Measurements from ENCODE around the gene CTU2. TPM values are rescaled to one million over a fixed set of nuclear protein-coding genes. Genes with fewer than 3 reads are reported as not detected.
A peak's percentile ranks its signal among the peaks of the same experiment; 100 is the strongest.

Gene CTU2
- total RNA-seq, 2 donors from 2014 or later = 22.4 to 33.6 TPM

DNA sequence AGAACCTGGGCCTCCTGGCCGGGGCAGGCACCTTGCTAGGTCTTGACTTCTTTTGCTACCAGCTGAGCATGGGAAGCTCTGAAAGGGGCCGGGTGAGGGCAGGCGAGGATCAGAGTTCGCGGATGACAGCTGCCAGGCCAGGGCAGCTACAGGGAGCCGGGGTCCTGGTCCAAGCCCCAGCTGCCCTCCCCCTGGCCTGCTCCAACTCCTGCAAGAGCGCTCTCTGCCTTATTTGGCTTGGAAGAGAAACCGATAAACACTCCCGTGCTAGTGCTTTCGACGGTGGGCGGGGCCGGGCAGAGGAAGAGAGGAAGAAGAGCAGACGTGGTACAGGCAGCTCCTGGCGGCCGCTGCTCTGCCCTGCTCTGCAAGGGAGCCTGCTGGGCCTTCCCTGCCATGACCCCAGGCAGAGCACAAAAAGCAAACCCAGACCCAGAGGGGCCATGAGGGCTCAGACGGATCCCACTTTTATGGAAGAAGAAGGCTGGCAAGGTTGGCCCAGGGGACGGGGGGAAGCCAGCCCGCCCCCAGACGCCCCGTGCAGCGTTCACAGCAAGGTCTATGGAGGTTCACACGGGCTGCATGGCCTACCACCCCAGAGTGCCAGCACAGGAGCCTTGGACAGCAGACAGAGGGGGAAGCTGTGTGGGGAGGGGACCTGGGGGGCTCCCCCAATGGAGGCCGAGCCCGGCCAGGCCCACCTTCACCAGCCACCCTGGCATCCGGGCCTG, 53.1 kb downstream of the CTU2 start:
- Mint-ChIP-seq H3K27me3 (no peaks in the 10 kb centered on the region), H3K4me1 (peaks cover 21% of the 10 kb centered on the region), H3K4me3 (peak overlapping the region; percentile 86), H3K36me3 (ENCODE audit: low read depth) (no peaks in the 10 kb centered on the region), H3K27ac (peak overlapping the region; percentile 86)
- H3K9me3 ChIP-seq (ENCODE audit: control insufficient read depth, low read length, poor library complexity, severe bottlenecking) = no peaks in the 10 kb centered on the region
- ATAC-seq (peak; percentile 84), DNase-seq (peak; percentile 24 to 61 (median 47))

DNA sequence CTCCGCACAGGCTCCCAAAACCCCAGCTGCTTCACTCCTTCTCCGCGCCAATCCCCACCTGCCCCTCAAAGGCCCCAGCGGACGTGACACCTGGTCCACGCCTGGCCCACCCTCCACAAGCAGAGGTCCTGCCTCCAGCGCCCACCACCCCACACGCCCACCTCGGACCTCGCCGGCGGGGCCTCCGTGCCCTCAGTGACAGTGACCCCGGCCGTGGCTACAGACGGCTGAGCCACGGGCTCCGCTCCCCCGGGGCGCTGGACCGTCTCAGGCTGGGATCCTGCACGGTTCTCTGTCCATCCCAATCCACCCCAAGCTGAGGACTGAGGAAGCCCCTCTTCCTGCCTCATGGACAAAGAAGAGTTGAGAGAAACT, 53.7 kb downstream of the CTU2 start:
- DNase-seq (no peak), ATAC-seq (no peak)
- H3K4me3 Mint-ChIP-seq = no peak overlapping the region
- H3K36me3 Mint-ChIP-seq (ENCODE audit: low read depth) = no peaks in the 10 kb centered on the region
- H3K9me3 ChIP-seq (ENCODE audit: control insufficient read depth, low read length, poor library complexity, severe bottlenecking) = no peaks in the 10 kb centered on the region
- peak overlapping the region; percentile 86 for H3K27ac Mint-ChIP-seq
- no peaks in the 10 kb centered on the region for H3K27me3 Mint-ChIP-seq
- H3K4me1 Mint-ChIP-seq = peaks cover 21% of the 10 kb centered on the region

DNA sequence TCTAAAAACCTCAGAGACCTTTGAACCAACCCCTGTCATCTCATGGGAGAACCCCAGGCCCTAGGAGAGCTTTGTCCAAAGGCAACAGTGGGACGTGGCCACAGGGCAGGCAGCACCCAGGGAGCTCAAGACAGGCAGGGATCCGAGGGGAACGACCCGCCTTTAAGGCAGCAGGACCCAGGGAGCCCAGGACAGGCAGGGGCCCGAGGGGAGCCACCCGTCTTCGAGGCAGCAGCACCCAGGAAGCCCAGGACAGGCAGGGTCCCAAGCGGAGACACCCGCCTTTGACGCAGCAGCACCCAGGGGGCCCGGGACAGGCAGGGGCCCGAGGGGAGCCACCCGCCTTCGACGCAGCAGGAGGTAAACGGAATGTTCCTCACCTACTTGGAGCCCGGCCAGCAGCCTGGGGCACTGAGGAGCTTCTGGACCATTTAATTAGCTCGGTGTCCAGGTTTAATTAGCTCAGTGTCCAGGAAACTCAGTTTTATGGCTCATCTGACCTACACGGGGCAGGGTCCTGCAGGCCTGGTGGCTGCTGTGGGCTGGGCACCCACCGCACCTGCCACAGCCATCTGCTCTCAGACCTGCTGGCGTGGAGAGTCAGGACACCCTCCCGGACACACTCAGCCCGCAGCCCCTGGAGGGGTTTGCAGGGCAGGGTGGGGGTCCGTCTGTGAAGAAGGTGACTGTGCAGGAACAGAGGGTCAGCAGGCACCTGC, 54.3 kb downstream of the CTU2 start:
- Mint-ChIP-seq H3K4me1 (peaks cover 21% of the 10 kb centered on the region), H3K27me3 (no peaks in the 10 kb centered on the region), H3K36me3 (ENCODE audit: low read depth) (no peaks in the 10 kb centered on the region), H3K27ac (peak overlapping the region; percentile 49), H3K4me3 (no peak overlapping the region)
- H3K9me3 ChIP-seq (ENCODE audit: control insufficient read depth, low read length, poor library complexity, severe bottlenecking) = no peaks in the 10 kb centered on the region
- no peak for DNase-seq
- no peak for ATAC-seq

DNA sequence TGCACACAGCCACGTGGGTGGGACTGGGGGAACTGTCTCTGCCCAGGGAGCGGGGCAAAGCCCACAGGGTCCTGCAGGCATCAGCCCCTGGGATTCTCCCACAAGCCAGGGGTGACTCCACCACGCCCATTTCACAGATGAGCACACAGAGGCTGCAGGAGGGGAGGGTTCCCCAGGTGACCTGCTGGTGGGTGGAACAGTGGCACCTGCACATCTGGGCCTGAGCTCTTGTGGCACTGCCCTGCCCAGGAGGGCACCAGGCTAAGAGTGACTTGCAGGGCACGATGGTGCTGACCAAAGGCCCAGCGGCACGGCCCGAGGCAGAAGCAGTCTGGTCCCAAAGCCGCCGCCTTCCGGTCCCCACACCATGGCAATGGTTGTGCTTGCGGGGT, 54.8 kb downstream of the CTU2 start:
- Mint-ChIP-seq H3K4me1 (peaks cover 25% of the 10 kb centered on the region), H3K27me3 (no peaks in the 10 kb centered on the region), H3K36me3 (ENCODE audit: low read depth) (no peaks in the 10 kb centered on the region), H3K27ac (peak overlapping the region; percentile 49), H3K4me3 (no peak overlapping the region)
- DNase-seq = no peak
- no peak for ATAC-seq
- no peaks in the 10 kb centered on the region for H3K9me3 ChIP-seq (ENCODE audit: control insufficient read depth, low read length, poor library complexity, severe bottlenecking)

- no peak for DNase-seq
- no peak overlapping the region for H3K4me3 Mint-ChIP-seq
- no peak overlapping the region for H3K27ac Mint-ChIP-seq
- peaks cover 28% of the 10 kb centered on the region for H3K4me1 Mint-ChIP-seq
- H3K27me3 Mint-ChIP-seq = no peaks in the 10 kb centered on the region
- no peaks in the 10 kb centered on the region for H3K9me3 ChIP-seq (ENCODE audit: control insufficient read depth, low read length, poor library complexity, severe bottlenecking)
- no peak for ATAC-seq
- H3K36me3 Mint-ChIP-seq (ENCODE audit: low read depth) = no peaks in the 10 kb centered on the region
Measured at GRCh38 chr16:88761830-88762229, 55.5 kb downstream of the CTU2 start.

DNA sequence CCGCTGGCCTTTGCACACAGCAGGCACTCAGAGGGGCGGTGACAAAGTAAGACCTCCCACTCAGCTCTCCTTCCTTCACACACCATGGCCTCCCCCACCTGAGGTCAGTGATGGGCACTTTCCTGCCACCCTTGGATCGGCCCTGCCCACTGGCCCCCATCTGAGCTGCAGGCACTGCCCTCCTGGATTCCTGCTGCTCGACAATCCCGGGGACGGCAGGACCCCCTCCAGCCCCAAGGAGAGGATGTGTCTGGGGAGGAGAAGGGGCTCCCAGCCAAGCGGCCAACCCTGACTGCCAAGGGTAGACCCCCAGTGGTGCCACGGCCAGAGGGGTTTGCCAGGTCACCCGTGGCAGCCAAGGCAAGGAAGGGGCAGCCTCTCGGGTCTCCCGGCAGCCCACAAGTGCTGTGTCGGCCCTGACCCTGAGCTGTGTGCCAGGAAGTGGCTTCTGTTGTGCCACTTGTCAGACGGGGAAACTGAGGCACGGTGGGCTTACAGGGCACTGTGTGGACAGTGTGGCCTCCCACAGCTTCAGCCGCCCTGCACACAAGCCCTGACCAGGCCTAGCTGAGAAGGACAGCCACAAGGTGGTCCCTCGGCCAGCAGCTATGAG, 56.1 kb downstream of the CTU2 start:
- no peaks in the 10 kb centered on the region for H3K9me3 ChIP-seq (ENCODE audit: control insufficient read depth, low read length, poor library complexity, severe bottlenecking)
- ATAC-seq = no peak
- DNase-seq = no peak
- H3K36me3 Mint-ChIP-seq (ENCODE audit: low read depth) = no peaks in the 10 kb centered on the region
- H3K27me3 Mint-ChIP-seq = no peaks in the 10 kb centered on the region
- H3K4me3 Mint-ChIP-seq = no peak overlapping the region
- H3K27ac Mint-ChIP-seq = peak overlapping the region; percentile 78
- H3K4me1 Mint-ChIP-seq = peaks cover 31% of the 10 kb centered on the region

- Mint-ChIP-seq H3K4me3 (no peak overlapping the region), H3K36me3 (ENCODE audit: low read depth) (no peaks in the 10 kb centered on the region), H3K27me3 (no peaks in the 10 kb centered on the region), H3K4me1 (peaks cover 33% of the 10 kb centered on the region), H3K27ac (peak overlapping the region; percentile 78)
- ATAC-seq (no peak), DNase-seq (no peak)
- no peaks in the 10 kb centered on the region for H3K9me3 ChIP-seq (ENCODE audit: control insufficient read depth, low read length, poor library complexity, severe bottlenecking)
Measured at GRCh38 chr16:88762941-88763340, 56.6 kb downstream of the CTU2 start.

DNA sequence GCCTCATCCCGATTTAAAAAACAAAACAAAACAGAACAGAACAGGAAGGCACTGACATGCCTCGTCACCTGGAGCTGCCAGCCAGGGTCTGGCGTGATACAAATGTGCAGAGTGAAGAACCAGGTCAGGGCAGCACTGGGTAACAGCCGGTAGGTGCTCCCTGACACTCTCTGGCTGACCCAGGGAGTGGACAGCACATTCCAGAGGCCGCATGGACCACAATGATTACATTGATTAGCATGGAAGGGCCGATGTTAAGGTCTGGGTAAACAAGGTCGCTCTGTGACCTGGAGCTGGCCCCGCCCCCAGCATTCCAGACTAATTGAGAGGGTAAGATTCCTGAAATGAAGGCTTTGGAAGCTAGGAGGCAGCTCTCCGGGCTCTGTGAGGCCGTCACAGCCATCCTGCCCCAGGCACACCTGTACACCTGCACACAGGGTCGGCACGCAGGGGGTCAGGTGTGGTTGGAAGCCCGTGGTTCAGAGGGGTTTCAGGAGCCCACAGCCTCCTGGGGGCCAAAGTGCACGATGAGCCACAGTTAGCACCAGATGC, 57.3 kb downstream of the CTU2 start:
- H3K27ac Mint-ChIP-seq = peak overlapping the region; percentile 78
- DNase-seq = no peak

DNA sequence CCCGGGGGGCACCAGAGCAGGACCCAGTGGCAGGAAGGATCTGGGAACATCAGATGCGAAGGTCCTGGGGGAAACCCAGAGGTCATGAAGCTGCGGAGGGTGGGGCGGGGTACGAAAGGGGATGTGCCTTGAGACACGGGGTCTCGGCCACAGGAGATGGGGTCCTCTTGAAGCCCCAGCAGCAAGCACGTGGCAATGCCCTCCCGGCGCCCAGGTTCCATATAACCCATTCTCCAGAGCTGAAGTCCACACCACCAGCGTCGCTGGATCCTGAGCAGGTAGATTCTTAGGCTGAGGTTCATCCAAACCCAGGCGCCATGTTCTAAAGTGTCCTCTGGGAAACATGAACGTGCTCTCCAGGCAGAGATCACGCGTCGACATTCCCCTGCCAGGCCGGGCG, 57.8 kb downstream of the CTU2 start:
- H3K9me3 ChIP-seq (ENCODE audit: control insufficient read depth, low read length, poor library complexity, severe bottlenecking) = no peaks in the 10 kb centered on the region
- Mint-ChIP-seq H3K4me3 (no peak overlapping the region), H3K27ac (peak overlapping the region; percentile 78), H3K27me3 (no peaks in the 10 kb centered on the region), H3K4me1 (peaks cover 27% of the 10 kb centered on the region), H3K36me3 (ENCODE audit: low read depth) (no peaks in the 10 kb centered on the region)
- ATAC-seq (no peak), DNase-seq (no peak)

More for the DNA sequence above, 57.3 kb downstream of the CTU2 start:
- Mint-ChIP-seq H3K27me3 (no peaks in the 10 kb centered on the region), H3K4me3 (no peak overlapping the region), H3K4me1 (peaks cover 32% of the 10 kb centered on the region), H3K36me3 (ENCODE audit: low read depth) (no peaks in the 10 kb centered on the region)
- no peaks in the 10 kb centered on the region for H3K9me3 ChIP-seq (ENCODE audit: control insufficient read depth, low read length, poor library complexity, severe bottlenecking)
- ATAC-seq = no peak

DNA sequence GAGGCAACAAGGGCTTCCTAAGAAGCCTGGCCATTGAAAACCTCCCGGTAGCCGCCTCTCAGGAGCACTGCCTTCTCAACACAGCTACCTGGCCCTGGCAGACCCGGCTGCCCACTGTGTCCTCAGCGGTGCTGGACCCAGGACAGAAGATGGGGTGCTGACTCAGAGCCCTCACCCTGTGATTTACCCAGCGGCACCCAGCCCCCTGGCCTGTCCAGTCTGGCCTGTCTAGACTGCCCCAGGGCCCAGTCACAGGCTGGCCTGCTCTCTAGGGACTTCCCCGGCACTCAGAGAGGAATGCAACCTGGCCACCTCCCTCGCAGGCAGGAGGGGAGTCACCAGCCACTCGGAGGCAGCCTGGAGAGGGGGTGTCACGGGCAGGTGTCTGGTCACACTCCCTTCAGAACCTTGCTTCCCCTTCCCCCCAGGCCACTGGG, 58.6 kb downstream of the CTU2 start:
- DNase-seq = no peak
- ATAC-seq = no peak
- H3K4me1 Mint-ChIP-seq = peaks cover 20% of the 10 kb centered on the region
- no peaks in the 10 kb centered on the region for H3K27me3 Mint-ChIP-seq
- no peaks in the 10 kb centered on the region for H3K36me3 Mint-ChIP-seq (ENCODE audit: low read depth)
- no peak overlapping the region for H3K4me3 Mint-ChIP-seq
- H3K9me3 ChIP-seq (ENCODE audit: control insufficient read depth, low read length, poor library complexity, severe bottlenecking) = no peaks in the 10 kb centered on the region
- peak overlapping the region; percentile 78 for H3K27ac Mint-ChIP-seq

Other genes starting within 250 kb of the CTU2 start
- 100 to 1,000 TPM; 100 to 141 TPM for gene ZC3H18, start 136.1 kb upstream of the CTU2 start, total RNA-seq
- gene IL17C, start 67.9 kb upstream of the CTU2 start, total RNA-seq = under 1 TPM; 0.65 to 0.86 TPM
- 100 to 1,000 TPM; 346 to 383 TPM for gene CYBA, start 55.5 kb upstream of the CTU2 start, total RNA-seq
- 10 to 100 TPM; 40.4 to 72.8 TPM for gene MVD, start 43.4 kb upstream of the CTU2 start, total RNA-seq
- gene SNAI3, start 20.0 kb upstream of the CTU2 start, total RNA-seq = 10 to 100 TPM in 1 of 2 donors, 1 to 10 TPM in 1; 7.7 to 10.2 TPM
- 100 to 1,000 TPM; 235 to 398 TPM for gene RNF166, start 95 bp upstream of the CTU2 start, total RNA-seq
- 100 to 1,000 TPM; 272 to 318 TPM for gene PIEZO1, start 78.7 kb downstream of the CTU2 start, total RNA-seq
- gene CDT1, start 97.3 kb downstream of the CTU2 start, total RNA-seq = 1 to 10 TPM in 1 of 2 donors, under 1 TPM in 1; 0.42 to 1.3 TPM
- gene APRT, start 105.4 kb downstream of the CTU2 start, total RNA-seq = 100 to 1,000 TPM; 130 to 158 TPM
- gene GALNS, start 150.4 kb downstream of the CTU2 start, total RNA-seq = 10 to 100 TPM; 37.2 to 38.6 TPM
- 10 to 100 TPM; 33.5 to 43.0 TPM for gene TRAPPC2L, start 150.6 kb downstream of the CTU2 start, total RNA-seq
- gene PABPN1L, start 160.2 kb downstream of the CTU2 start, total RNA-seq = not detected

Measured in T-helper 17 cell (primary cell).